HEK293 (cell line): ENCODE measurements around the gene RGS13.

Experiments
- ZFHX2 ChIP-seq: fragments of 450-650 bp; formaldehyde crosslinking; conservative IDR thresholded peaks from 2 replicates; pipeline ENCODE4 v1.5.1; 2016; ENCODE audit warnings: missing biosample characterization, missing genetic modification characterization
- ZNF121 ChIP-seq: fragments of 450-650 bp; formaldehyde crosslinking; IDR thresholded peaks from 2 replicates; pipeline ENCODE4 v1.5.1; 2016; ENCODE audit warnings: missing biosample characterization, missing genetic modification characterization
- ZNF423 ChIP-seq: fragments of 450-650 bp; formaldehyde crosslinking; IDR thresholded peaks from 2 replicates; pipeline ENCODE4 v1.5.1; 2016; ENCODE audit warnings: missing biosample characterization, missing genetic modification characterization
- ZNF585B ChIP-seq: fragments of 450-650 bp; formaldehyde crosslinking; IDR thresholded peaks from 2 replicates; pipeline ENCODE4 v1.5.1; 2016; ENCODE audit warnings: missing biosample characterization, missing genetic modification characterization
- ZNF777 ChIP-seq: fragments of 450-650 bp; formaldehyde crosslinking; IDR thresholded peaks from 2 replicates; pipeline ENCODE4 v1.5.1; 2017; ENCODE audit warnings: missing biosample characterization, missing genetic modification characterization, borderline replicate concordance
- ZNF792 ChIP-seq: fragments of 450-650 bp; formaldehyde crosslinking; IDR thresholded peaks from 2 replicates; pipeline ENCODE4 v1.5.1; 2016; ENCODE audit warnings: missing biosample characterization, missing genetic modification characterization
- TF ChIP-seq, protein P1 (sequence below): fragments of 450-650 bp; formaldehyde crosslinking; IDR thresholded peaks from 2 replicates; pipeline ENCODE4 v1.5.1; 2016; ENCODE audit warnings: missing biosample characterization, missing genetic modification characterization
- TF ChIP-seq, protein P2 (sequence below): fragments of 450-650 bp; formaldehyde crosslinking; IDR thresholded peaks from 2 replicates; pipeline ENCODE4 v1.5.1; 2016; ENCODE audit warnings: missing biosample characterization, missing genetic modification characterization
- TF ChIP-seq, protein P3 (sequence below): fragments of 450-650 bp; IDR thresholded peaks from 2 replicates; pipeline ENCODE4 v1.5.1; 2018; ENCODE audit warnings: missing biosample characterization, mild to moderate bottlenecking, missing genetic modification characterization
- TF ChIP-seq, protein P4 (sequence below): fragments of 450-650 bp; formaldehyde crosslinking; IDR thresholded peaks from 2 replicates; pipeline ENCODE4 v1.5.1; 2016; ENCODE audit warnings: missing biosample characterization, missing genetic modification characterization
- TF ChIP-seq, protein P5 (sequence below): fragments of 450-650 bp; formaldehyde crosslinking; IDR thresholded peaks from 2 replicates; pipeline ENCODE4 v1.5.1; 2016; ENCODE audit warnings: missing biosample characterization, missing genetic modification characterization
- TF ChIP-seq, protein P6 (sequence below): sonication (generic); formaldehyde crosslinking; IDR thresholded peaks from 2 replicates; pipeline ENCODE4 v1.8.1; 2022; ENCODE audit warnings: mild to moderate bottlenecking, moderate library complexity, missing genetic modification reagents
- TF ChIP-seq, protein P7 (sequence below): fragments of 450-650 bp; formaldehyde crosslinking; IDR thresholded peaks from 2 replicates; pipeline ENCODE4 v1.5.1; 2016; ENCODE audit warnings: missing biosample characterization, missing genetic modification characterization
- TF ChIP-seq, protein P8 (sequence below): fragments of 450-650 bp; formaldehyde crosslinking; IDR thresholded peaks from 2 replicates; pipeline ENCODE4 v1.5.1; 2016; ENCODE audit warnings: missing biosample characterization, missing genetic modification characterization, borderline replicate concordance

DNA sequence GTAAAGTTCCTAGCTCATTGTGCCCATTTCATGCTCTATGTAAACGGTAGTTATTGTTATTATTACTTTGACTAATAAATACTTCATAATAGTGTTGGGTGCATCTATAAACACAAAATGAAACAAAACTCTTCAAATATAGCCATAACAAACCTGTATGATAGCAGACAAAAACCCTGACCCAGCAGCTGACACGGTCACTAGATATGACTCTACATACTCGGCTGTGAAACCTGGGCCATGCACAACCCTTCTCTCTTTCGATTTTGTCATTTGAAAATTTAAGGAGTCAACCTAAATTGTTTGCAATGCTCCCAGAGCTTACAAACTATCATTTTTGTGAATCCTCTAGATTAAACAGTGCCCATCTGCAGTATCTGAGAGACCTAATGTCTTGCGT lies 8.0 kb upstream of the RGS13 start:
- no peak for TF ChIP-seq ZNF777 (tag by site-specific recombination)
- TF ChIP-seq, protein P1, sequence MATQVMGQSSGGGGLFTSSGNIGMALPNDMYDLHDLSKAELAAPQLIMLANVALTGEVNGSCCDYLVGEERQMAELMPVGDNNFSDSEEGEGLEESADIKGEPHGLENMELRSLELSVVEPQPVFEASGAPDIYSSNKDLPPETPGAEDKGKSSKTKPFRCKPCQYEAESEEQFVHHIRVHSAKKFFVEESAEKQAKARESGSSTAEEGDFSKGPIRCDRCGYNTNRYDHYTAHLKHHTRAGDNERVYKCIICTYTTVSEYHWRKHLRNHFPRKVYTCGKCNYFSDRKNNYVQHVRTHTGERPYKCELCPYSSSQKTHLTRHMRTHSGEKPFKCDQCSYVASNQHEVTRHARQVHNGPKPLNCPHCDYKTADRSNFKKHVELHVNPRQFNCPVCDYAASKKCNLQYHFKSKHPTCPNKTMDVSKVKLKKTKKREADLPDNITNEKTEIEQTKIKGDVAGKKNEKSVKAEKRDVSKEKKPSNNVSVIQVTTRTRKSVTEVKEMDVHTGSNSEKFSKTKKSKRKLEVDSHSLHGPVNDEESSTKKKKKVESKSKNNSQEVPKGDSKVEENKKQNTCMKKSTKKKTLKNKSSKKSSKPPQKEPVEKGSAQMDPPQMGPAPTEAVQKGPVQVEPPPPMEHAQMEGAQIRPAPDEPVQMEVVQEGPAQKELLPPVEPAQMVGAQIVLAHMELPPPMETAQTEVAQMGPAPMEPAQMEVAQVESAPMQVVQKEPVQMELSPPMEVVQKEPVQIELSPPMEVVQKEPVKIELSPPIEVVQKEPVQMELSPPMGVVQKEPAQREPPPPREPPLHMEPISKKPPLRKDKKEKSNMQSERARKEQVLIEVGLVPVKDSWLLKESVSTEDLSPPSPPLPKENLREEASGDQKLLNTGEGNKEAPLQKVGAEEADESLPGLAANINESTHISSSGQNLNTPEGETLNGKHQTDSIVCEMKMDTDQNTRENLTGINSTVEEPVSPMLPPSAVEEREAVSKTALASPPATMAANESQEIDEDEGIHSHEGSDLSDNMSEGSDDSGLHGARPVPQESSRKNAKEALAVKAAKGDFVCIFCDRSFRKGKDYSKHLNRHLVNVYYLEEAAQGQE, result no peak
- TF ChIP-seq, protein P2, sequence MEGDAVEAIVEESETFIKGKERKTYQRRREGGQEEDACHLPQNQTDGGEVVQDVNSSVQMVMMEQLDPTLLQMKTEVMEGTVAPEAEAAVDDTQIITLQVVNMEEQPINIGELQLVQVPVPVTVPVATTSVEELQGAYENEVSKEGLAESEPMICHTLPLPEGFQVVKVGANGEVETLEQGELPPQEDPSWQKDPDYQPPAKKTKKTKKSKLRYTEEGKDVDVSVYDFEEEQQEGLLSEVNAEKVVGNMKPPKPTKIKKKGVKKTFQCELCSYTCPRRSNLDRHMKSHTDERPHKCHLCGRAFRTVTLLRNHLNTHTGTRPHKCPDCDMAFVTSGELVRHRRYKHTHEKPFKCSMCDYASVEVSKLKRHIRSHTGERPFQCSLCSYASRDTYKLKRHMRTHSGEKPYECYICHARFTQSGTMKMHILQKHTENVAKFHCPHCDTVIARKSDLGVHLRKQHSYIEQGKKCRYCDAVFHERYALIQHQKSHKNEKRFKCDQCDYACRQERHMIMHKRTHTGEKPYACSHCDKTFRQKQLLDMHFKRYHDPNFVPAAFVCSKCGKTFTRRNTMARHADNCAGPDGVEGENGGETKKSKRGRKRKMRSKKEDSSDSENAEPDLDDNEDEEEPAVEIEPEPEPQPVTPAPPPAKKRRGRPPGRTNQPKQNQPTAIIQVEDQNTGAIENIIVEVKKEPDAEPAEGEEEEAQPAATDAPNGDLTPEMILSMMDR (tag by site-specific recombination), result no peak
- TF ChIP-seq, protein P3, sequence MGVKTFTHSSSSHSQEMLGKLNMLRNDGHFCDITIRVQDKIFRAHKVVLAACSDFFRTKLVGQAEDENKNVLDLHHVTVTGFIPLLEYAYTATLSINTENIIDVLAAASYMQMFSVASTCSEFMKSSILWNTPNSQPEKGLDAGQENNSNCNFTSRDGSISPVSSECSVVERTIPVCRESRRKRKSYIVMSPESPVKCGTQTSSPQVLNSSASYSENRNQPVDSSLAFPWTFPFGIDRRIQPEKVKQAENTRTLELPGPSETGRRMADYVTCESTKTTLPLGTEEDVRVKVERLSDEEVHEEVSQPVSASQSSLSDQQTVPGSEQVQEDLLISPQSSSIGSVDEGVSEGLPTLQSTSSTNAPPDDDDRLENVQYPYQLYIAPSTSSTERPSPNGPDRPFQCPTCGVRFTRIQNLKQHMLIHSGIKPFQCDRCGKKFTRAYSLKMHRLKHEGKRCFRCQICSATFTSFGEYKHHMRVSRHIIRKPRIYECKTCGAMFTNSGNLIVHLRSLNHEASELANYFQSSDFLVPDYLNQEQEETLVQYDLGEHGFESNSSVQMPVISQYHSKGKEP (tag by site-specific recombination), result no peak
- no peak for TF ChIP-seq ZNF121 (tag by site-specific recombination)
- TF ChIP-seq ZNF792 (tag by site-specific recombination), result no peak
- TF ChIP-seq, protein P4, sequence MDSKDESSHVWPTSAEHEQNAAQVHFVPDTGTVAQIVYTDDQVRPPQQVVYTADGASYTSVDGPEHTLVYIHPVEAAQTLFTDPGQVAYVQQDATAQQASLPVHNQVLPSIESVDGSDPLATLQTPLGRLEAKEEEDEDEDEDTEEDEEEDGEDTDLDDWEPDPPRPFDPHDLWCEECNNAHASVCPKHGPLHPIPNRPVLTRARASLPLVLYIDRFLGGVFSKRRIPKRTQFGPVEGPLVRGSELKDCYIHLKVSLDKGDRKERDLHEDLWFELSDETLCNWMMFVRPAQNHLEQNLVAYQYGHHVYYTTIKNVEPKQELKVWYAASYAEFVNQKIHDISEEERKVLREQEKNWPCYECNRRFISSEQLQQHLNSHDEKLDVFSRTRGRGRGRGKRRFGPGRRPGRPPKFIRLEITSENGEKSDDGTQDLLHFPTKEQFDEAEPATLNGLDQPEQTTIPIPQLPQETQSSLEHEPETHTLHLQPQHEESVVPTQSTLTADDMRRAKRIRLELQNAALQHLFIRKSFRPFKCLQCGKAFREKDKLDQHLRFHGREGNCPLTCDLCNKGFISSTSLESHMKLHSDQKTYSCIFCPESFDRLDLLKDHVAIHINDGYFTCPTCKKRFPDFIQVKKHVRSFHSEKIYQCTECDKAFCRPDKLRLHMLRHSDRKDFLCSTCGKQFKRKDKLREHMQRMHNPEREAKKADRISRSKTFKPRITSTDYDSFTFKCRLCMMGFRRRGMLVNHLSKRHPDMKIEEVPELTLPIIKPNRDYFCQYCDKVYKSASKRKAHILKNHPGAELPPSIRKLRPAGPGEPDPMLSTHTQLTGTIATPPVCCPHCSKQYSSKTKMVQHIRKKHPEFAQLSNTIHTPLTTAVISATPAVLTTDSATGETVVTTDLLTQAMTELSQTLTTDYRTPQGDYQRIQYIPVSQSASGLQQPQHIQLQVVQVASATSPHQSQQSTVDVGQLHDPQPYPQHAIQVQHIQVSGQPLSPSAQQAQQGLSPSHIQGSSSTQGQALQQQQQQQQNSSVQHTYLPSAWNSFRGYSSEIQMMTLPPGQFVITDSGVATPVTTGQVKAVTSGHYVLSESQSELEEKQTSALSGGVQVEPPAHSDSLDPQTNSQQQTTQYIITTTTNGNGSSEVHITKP, result no peak
- TF ChIP-seq ZNF423 (tag by site-specific recombination), result no peak
- TF ChIP-seq, protein P5, sequence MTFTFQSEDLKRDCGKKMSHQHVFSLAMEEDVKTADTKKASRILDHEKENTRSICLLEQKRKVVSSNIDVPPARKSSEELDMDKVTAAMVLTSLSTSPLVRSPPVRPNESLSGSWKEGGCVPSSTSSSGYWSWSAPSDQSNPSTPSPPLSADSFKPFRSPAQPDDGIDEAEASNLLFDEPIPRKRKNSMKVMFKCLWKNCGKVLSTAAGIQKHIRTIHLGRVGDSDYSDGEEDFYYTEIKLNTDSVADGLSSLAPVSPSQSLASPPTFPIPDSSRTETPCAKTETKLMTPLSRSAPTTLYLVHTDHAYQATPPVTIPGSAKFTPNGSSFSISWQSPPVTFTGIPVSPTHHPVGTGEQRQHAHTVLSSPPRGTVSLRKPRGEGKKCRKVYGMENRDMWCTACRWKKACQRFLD (tag by site-specific recombination), result no peak
- TF ChIP-seq, protein P6, sequence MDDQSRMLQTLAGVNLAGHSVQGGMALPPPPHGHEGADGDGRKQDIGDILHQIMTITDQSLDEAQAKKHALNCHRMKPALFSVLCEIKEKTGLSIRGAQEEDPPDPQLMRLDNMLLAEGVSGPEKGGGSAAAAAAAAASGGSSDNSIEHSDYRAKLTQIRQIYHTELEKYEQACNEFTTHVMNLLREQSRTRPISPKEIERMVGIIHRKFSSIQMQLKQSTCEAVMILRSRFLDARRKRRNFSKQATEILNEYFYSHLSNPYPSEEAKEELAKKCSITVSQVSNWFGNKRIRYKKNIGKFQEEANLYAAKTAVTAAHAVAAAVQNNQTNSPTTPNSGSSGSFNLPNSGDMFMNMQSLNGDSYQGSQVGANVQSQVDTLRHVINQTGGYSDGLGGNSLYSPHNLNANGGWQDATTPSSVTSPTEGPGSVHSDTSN (CRISPR knock-in tag), result no peak
- TF ChIP-seq, protein P7, sequence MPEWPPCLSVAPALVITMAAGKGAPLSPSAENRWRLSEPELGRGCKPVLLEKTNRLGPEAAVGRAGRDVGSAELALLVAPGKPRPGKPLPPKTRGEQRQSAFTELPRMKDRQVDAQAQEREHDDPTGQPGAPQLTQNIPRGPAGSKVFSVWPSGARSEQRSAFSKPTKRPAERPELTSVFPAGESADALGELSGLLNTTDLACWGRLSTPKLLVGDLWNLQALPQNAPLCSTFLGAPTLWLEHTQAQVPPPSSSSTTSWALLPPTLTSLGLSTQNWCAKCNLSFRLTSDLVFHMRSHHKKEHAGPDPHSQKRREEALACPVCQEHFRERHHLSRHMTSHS, result no peak
- no peak for TF ChIP-seq ZFHX2 (tag by site-specific recombination)
- TF ChIP-seq ZNF585B (tag by site-specific recombination), result no peak
- TF ChIP-seq, protein P8, sequence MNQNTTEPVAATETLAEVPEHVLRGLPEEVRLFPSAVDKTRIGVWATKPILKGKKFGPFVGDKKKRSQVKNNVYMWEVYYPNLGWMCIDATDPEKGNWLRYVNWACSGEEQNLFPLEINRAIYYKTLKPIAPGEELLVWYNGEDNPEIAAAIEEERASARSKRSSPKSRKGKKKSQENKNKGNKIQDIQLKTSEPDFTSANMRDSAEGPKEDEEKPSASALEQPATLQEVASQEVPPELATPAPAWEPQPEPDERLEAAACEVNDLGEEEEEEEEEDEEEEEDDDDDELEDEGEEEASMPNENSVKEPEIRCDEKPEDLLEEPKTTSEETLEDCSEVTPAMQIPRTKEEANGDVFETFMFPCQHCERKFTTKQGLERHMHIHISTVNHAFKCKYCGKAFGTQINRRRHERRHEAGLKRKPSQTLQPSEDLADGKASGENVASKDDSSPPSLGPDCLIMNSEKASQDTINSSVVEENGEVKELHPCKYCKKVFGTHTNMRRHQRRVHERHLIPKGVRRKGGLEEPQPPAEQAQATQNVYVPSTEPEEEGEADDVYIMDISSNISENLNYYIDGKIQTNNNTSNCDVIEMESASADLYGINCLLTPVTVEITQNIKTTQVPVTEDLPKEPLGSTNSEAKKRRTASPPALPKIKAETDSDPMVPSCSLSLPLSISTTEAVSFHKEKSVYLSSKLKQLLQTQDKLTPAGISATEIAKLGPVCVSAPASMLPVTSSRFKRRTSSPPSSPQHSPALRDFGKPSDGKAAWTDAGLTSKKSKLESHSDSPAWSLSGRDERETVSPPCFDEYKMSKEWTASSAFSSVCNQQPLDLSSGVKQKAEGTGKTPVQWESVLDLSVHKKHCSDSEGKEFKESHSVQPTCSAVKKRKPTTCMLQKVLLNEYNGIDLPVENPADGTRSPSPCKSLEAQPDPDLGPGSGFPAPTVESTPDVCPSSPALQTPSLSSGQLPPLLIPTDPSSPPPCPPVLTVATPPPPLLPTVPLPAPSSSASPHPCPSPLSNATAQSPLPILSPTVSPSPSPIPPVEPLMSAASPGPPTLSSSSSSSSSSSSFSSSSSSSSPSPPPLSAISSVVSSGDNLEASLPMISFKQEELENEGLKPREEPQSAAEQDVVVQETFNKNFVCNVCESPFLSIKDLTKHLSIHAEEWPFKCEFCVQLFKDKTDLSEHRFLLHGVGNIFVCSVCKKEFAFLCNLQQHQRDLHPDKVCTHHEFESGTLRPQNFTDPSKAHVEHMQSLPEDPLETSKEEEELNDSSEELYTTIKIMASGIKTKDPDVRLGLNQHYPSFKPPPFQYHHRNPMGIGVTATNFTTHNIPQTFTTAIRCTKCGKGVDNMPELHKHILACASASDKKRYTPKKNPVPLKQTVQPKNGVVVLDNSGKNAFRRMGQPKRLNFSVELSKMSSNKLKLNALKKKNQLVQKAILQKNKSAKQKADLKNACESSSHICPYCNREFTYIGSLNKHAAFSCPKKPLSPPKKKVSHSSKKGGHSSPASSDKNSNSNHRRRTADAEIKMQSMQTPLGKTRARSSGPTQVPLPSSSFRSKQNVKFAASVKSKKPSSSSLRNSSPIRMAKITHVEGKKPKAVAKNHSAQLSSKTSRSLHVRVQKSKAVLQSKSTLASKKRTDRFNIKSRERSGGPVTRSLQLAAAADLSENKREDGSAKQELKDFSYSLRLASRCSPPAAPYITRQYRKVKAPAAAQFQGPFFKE (tag by site-specific recombination), result no peak
